Mucosa of descending colon (tissue), 3 donors: Measurements from ENCODE around the gene ZNF319. TPM values are rescaled to one million over a fixed set of nuclear protein-coding genes. Genes with fewer than 3 reads are reported as not detected.
"Not testable (repeated sequence)": the region's sequence is repeated elsewhere in the genome, so short reads cannot be mapped to it uniquely, and the experiment has no call there.

ENCODE experiments used
- ATAC-seq: fragments of 200-7000 bp; cut with Tn5 transposase; one replicate; pipeline ENCODE4 v1.9.1; 2020; ENCODE audit warnings: mild to moderate bottlenecking, moderate library complexity
- DNase-seq, 3 donors: peaks; one replicate each; pipeline ENCODE4 v3.0.0-alpha.2; 2020
- H3K36me3 ChIP-seq: fragments of 200-600 bp; one replicate; pipeline ENCODE4 v1.8.0; 2021; ENCODE audit warnings: low read depth, mild to moderate bottlenecking
- H3K4me1 ChIP-seq: fragments of 200-600 bp; one replicate; pipeline ENCODE4 v1.8.0; 2021; ENCODE audit warnings: low read depth, mild to moderate bottlenecking
- H3K4me3 ChIP-seq: fragments of 200-600 bp; one replicate; pipeline ENCODE4 v1.8.0; 2021; ENCODE audit warnings: mild to moderate bottlenecking
- H3K9me3 ChIP-seq: fragments of 200-600 bp; one replicate; pipeline ENCODE4 v1.8.0; 2021; ENCODE audit warnings: mild to moderate bottlenecking
- CTCF ChIP-seq: fragments of 200-600 bp; IDR thresholded peaks from one replicate; pipeline ENCODE4 v1.8.0; 2022; ENCODE audit warnings: antibody characterized with exemption, mild to moderate bottlenecking
- intact Hi-C, 2 donors: fragments of 100-400 bp; cut with DNase I in 1 of 2; cut with micrococcal nuclease in 1 of 2; formaldehyde crosslinking; loops; one replicate each; pipeline versions ENCODE4 v1.11.0 to v1.11.1; 2022; cut with DNase I, micrococcal nuclease
- total RNA-seq, 3 donors: library from RNA; stranded (reverse); fragmentation: NEBNext Ultra II Directional in 2 of 3; extraction: Animal tissue kit (Norgen Biotek cat#: 25700) in 2 of 3; gene quantifications; one replicate each; pipeline versions ENCODE4 v1.2.1 to v1.2.4, GENCODE V29; 2021 to 2023
- donor health status: DM: no; HTN: no; CAD: no; lungs with moderate emphysema.
- donor health status: DM: no; HTN: no; CAD: no.
- donor health status: DM: no; HTN: yes; CAD: no.

Gene ZNF319
- total RNA-seq, 3 donors from 2014 or later, result 5.9 to 9.7 (median 7.3) TPM

DNA sequence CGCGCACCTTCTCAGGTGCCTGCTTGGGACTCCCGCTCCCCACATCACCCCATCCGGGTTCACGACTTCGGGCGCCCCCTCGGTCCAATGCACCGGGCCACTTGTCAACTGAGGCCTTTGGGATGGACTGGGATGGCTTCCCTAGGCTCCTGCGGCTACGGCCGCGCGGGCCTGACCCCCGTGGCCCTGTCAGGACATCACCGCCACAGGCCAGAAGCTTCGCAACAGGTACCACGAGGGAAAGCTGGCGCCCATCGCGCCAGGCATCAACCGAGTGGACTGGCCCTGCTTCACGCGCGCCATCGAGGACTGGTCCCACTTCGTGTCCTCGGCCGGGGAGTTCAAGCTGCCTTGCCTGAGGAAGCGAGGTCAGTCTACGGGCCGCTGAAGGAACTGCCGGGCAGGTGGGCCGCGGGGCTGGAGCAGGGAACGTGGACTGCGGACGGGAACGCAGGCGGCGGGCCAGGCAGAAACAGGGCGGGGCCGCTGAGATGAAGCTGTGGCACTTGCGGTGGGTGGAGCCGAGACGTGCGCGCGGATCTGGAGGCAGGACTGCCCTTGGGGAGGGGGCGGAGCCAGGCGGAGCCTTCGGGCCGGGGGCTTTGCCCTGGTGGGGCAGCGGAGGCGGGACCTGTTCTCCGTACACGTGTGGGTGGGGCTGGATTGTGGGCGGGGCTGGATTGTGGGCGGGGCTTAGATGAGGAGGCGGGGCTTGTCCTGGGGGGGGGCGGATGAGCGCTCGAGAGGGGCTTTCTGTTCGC, 15.8 kb downstream of the ZNF319 start:
- no peak for TF ChIP-seq CTCF
- Histone ChIP-seq H3K4me1 (no peaks in the 10 kb centered on the region), H3K4me3 (no peak overlapping the region), H3K36me3 (no peaks in the 10 kb centered on the region), H3K9me3 (no peaks in the 10 kb centered on the region)
- DNase-seq, result peak; percentile 75 to 89 (median 84)
- peak; percentile 94 for ATAC-seq
- intact Hi-C loops, result no loop called here

- Histone ChIP-seq H3K36me3 (no peaks in the 10 kb centered on the region), H3K9me3 (no peaks in the 10 kb centered on the region), H3K4me1 (no peaks in the 10 kb centered on the region), H3K4me3 (no peak overlapping the region)
- ATAC-seq, result no peak
- intact Hi-C loops, result no loop called here
- no peak for DNase-seq
- TF ChIP-seq CTCF, result no peak
Observed at GRCh38 chr16:57982385-57982784, 18.1 kb downstream of the ZNF319 start.

DNA sequence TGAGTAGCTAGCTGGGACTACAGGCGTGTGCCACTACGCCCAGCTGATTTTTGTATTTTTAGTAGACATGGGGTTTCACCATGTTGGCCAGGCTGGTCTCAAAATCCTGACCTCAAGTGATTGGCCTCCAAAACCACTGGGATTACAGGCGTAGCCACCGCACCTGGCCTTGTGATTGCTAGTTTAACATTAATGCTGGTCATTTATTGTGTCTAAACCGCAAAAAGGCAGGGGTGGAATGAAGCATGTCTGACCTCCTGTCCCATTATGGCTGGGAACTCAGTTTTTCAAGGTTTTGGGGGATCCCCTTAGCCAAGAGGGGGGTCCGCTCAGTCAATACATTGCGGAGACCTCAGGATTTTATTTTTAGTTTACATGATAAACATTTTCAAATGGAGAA, 18.8 kb downstream of the ZNF319 start:
- TF ChIP-seq CTCF, result no peak
- H3K4me1 ChIP-seq, result no peaks in the 10 kb centered on the region
- DNase-seq (no peak), ATAC-seq (no peak)
- no peaks in the 10 kb centered on the region for H3K9me3 ChIP-seq
- H3K36me3 ChIP-seq, result no peaks in the 10 kb centered on the region
- intact Hi-C loops, result no loop called here
- no peak overlapping the region for H3K4me3 ChIP-seq

- no peak for ATAC-seq
- intact Hi-C loops, result no loop called here
- Histone ChIP-seq H3K4me1 (no peaks in the 10 kb centered on the region), H3K9me3 (no peaks in the 10 kb centered on the region), H3K36me3 (no peaks in the 10 kb centered on the region), H3K4me3 (no peak overlapping the region)
- peak in 1 of 3 donors; percentile 12 for DNase-seq
- TF ChIP-seq CTCF, result no peak
Observed at GRCh38 chr16:57979006-57979585, 21.4 kb downstream of the ZNF319 start.

DNA sequence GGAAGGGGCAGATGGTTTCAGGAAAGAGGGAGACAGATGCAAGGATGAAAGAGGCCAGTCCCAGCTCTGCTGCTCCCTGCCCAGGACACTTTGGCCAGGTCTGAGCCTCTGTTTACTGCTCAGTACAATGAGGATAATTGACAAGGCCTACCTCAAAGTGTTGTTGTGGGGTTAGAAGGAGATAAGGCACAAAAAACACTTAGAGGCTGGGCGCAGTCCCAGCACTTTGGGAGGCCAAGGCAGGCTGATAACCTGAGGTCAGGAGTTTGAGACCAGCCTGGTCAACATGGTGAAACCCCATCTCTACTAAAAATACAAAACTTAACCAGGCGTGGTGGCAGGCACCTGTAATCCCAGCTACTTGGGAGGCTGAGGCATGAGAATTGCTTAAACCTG, 22.4 kb downstream of the ZNF319 start:
- ATAC-seq, intact Hi-C loops: not testable (repeated sequence)

GRCh38 chr16:57977418-57978069, 22.9 kb downstream of the ZNF319 start:
- DNase-seq (no peak), ATAC-seq (no peak)
- Histone ChIP-seq H3K9me3 (no peaks in the 10 kb centered on the region), H3K4me1 (no peaks in the 10 kb centered on the region), H3K36me3 (no peaks in the 10 kb centered on the region), H3K4me3 (no peak overlapping the region)
- intact Hi-C loops, result no loop called here
- TF ChIP-seq CTCF, result no peak

More for the DNA sequence above, 22.4 kb downstream of the ZNF319 start:
- DNase-seq, H3K9me3 ChIP-seq, H3K36me3 ChIP-seq, H3K4me3 ChIP-seq, H3K4me1 ChIP-seq: not testable (repeated sequence)
